GM12872 (cell line): Measurements from ENCODE around the gene THSD7A.

ENCODE experiments used
- TF ChIP-seq, protein P1 (sequence below): IDR thresholded peaks from 3 replicates; pipeline ENCODE4 v1.5.1; 2011; ENCODE audit warnings: low read depth, mild to moderate bottlenecking, low read length, moderate library complexity; ENCODE audit not compliant: insufficient read depth

The THSD7A gene

DNA sequence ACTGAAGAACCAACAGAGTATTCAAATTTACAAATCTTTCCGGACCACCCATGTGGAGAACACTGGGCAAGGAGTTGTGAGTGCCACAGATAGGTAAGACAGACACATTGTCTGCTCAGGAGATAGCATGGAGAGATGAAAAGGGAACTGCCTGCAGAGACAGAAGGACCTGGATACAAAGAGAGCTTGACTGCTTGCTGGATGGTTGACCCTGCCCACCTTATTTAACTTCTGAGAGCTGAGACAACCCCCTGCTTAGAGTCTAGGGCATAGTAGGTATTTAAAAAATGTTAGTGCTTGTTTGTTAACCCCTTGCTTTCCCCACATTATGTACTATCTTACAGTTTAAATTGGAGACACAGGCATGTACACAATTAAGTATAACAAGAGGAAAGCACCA is 314.1 kb downstream of the THSD7A start:
- TF ChIP-seq, protein P1, sequence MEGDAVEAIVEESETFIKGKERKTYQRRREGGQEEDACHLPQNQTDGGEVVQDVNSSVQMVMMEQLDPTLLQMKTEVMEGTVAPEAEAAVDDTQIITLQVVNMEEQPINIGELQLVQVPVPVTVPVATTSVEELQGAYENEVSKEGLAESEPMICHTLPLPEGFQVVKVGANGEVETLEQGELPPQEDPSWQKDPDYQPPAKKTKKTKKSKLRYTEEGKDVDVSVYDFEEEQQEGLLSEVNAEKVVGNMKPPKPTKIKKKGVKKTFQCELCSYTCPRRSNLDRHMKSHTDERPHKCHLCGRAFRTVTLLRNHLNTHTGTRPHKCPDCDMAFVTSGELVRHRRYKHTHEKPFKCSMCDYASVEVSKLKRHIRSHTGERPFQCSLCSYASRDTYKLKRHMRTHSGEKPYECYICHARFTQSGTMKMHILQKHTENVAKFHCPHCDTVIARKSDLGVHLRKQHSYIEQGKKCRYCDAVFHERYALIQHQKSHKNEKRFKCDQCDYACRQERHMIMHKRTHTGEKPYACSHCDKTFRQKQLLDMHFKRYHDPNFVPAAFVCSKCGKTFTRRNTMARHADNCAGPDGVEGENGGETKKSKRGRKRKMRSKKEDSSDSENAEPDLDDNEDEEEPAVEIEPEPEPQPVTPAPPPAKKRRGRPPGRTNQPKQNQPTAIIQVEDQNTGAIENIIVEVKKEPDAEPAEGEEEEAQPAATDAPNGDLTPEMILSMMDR: no peak

DNA sequence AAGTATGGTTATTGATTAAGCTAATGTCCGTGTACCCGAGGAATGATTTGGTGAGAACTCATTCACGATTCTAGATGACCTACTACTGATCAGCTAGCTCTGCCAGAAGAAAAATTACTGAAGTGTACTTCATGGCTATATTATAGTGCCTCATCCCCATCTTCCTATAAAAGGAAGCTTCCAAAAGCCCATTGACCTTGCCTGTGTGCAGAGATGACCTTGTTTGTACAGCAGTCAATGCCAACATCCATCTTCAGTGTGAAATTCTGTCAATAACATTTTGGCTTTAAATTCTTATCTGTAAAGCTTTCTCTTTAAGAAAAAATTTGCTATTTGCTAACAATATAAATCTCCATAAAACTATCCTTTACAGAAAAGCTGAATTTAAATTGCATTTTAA is 315.7 kb downstream of the THSD7A start:
- TF ChIP-seq, protein P1: no peak

DNA sequence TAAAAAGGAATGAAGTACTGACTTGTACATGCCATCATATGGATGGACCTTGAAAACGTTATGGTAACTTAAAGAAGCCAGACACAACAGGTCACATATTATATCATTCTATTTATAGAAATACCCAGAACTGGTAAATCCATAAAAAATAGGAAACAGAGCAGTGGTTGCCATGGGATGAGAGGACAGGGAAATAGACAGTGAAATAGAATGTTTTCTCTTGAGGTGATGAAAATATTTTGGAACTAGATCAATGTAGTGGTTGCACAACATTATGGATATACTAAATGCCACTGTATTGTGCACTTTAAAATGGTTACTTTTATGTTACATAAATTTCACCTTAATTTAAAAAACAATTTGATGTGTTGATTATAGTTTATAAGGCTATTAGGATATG is 318.5 kb downstream of the THSD7A start:
- TF ChIP-seq, protein P1: no peak

DNA sequence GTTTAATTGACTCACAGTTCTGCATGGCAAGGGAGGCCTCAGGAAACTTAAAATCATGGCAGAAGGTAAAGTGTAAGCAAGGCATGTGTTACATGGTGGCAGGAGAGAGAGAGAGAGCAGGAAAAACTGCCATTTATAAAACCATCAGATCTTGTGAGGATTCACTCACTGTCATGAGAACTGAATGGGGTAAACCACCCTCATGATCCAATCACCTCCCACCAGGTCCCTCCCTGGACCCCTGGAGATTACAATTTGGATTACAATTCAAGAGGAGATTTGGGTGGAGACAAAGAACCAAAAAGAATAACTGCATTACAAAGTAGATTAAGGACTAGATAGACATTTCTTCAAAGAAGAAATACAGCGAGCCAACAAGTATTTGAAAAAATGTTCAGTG is 324.1 kb downstream of the THSD7A start:
- TF ChIP-seq, protein P1: no peak

DNA sequence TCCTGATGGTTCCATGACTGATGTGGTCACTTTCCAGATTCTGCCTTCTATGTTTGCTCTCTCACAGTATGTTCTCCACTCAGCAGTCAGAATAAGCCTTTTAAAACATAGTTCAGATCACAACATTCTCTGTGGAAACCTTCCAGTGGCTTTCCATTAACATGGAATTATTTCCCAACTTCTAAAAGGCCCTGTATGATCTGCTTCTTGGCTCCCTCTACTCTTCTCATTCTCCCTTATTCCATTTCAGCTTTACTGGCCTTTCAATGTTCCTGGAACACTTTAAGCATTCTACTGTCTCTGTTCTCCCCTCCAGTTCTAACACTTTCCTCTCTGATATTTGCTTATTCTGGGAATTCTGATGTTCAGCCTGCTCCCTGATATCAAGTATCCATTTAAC is 325.6 kb downstream of the THSD7A start:
- TF ChIP-seq, protein P1: no peak

DNA sequence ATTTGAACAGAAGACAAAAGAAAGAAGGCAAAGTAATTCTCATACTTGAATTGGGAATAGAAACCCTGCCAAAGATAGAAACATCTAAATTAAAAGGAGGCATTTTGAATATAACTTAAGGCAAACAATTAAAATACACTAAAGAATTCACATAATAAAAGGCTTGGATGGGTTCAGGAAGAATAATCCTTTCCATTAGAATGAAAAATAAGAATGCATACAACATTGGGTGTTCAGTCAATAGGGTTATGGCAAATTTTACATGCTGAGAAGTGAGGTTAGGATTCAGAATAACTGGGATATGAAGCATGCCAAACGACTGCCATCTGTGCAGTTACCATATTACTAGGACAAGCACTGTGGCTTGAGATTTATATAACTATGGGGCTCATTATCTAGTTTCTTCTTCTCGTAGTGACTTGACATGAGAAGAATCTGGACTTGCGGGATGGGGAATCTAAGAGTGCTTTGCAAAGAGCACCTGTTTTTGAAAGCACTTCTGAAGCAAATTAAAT is 326.5 kb downstream of the THSD7A start:
- TF ChIP-seq, protein P1: no peak

GRCh38 chr7:11492307-11492706 is 339.7 kb downstream of the THSD7A start:
- TF ChIP-seq, protein P1: no peak
